ENCODE measurements around the gene LAMC1.

The LAMC1 gene

DNA sequence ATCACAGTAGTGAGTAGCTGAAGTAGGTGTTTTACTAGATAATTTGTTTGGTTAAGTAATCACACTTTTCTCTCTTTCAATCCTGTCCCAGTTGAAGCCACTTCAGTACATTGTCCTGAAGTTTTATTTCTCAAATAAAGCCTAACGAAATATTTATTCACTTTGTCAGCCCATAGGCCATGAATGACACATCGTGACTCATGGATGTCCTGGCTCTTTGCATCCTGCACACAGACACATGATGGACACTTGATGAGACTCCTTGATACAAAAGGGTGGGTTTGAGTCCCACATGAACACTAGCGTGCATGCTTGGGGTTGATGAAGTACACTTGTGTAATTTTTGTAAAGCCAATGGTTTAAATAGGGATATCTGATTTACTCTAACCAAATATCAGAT is 140.1 kb downstream of the LAMC1 start:
- H3K9me3 Mint-ChIP-seq, result no peaks in the 10 kb centered on the region
- H3K27me3 Mint-ChIP-seq, result no peaks in the 10 kb centered on the region
- H3K4me3 Mint-ChIP-seq, result no peak overlapping the region
- H3K4me1 Mint-ChIP-seq (ENCODE audit: low read depth), result no peaks in the 10 kb centered on the region
- intact Hi-C loops (cut with micrococcal nuclease), result no loop called here
- H3K27ac Mint-ChIP-seq, result no peak overlapping the region
- no peaks in the 10 kb centered on the region for H3K36me3 Mint-ChIP-seq (ENCODE audit: low read depth)

DNA sequence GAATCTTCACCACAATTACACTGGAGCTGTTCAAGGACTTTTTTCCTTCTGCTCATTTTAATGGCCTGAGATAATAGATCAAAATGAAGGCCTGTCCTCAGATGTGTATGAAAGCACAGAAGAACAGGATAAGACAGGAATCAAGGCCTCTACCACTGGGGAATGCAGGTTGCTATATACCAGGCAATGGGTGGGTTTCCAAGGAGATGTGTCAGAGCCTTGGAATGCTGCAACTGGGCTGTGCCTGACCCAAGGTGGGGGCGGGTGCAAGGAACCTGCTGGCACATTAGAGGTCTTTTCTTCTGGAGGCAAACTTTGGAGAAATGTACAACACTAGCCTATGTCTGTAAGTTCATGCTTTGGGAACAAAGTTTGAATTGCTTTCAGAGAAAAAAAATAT is 141.1 kb downstream of the LAMC1 start:
- Mint-ChIP-seq H3K4me1 (ENCODE audit: low read depth) (no peaks in the 10 kb centered on the region), H3K27me3 (no peaks in the 10 kb centered on the region), H3K27ac (no peak overlapping the region), H3K9me3 (no peaks in the 10 kb centered on the region), H3K36me3 (ENCODE audit: low read depth) (no peaks in the 10 kb centered on the region), H3K4me3 (no peak overlapping the region)
- intact Hi-C loops (cut with micrococcal nuclease), result no loop called here

DNA sequence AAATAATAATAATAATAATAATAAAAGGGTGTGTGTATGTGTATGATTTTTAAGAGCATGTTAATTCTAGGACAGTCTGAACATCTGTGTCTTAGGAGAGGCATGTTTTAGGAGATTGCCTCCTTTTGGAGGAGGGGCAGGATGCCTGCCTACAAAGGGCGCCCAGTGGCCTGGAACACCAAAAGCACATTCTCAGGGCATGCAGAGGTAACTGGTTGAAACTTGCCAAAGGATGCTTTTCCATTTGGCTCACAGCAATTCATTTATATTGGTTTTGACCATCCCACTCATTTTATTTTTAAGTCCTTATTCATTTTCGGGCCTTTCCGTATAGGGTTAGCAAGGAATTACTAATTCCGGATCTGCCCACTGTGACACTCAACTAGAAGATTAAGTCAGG is 141.7 kb downstream of the LAMC1 start:
- Mint-ChIP-seq H3K27ac (no peak overlapping the region), H3K36me3 (ENCODE audit: low read depth) (no peaks in the 10 kb centered on the region), H3K4me3 (no peak overlapping the region), H3K4me1 (ENCODE audit: low read depth) (no peaks in the 10 kb centered on the region), H3K9me3 (no peaks in the 10 kb centered on the region), H3K27me3 (no peaks in the 10 kb centered on the region)
- intact Hi-C loops (cut with micrococcal nuclease), result no loop called here

DNA sequence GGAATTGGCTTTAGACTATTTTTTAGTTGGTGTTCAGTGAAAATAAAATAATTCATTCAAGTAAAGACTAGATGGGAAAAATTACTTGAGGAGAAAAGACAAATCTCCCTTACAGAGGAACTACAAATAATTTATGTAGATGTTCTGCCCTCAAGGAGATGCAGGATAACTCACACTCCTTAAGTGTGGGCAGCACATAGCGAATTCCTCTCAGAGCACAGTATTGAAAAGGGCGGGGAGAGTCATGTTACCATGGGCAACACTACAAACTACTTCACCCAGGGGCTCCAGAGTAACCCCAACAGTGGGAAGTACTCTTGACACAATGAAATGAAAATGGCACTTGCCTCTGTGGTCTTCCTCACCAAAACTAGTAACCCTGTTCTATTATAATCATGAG is 142.2 kb downstream of the LAMC1 start:
- Mint-ChIP-seq H3K36me3 (ENCODE audit: low read depth) (no peaks in the 10 kb centered on the region), H3K4me3 (no peak overlapping the region), H3K27me3 (no peaks in the 10 kb centered on the region), H3K4me1 (ENCODE audit: low read depth) (no peaks in the 10 kb centered on the region), H3K27ac (no peak overlapping the region), H3K9me3 (no peaks in the 10 kb centered on the region)
- intact Hi-C loops (cut with micrococcal nuclease), result no loop called here

DNA sequence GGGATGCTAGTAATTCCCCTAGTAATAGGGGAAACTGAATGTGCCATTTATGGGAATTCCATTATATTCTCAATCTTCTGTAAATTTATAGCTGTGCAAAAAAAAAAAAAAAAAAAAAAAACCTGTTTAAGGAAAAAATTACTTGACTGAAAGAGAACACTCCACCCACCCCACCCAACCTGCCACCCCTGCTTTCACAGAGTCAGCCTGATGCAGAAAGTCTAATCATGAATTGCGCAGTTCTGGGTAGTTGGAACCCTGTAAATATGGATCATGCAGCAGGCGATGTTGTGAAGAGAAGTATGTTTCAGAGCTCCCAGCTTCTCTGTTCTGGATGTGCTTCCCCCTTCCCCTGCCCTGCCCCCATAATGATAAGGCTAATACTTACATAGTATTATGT is 143.2 kb downstream of the LAMC1 start:
- Mint-ChIP-seq H3K36me3 (ENCODE audit: low read depth) (no peaks in the 10 kb centered on the region), H3K4me3 (no peak overlapping the region), H3K4me1 (ENCODE audit: low read depth) (no peaks in the 10 kb centered on the region), H3K27ac (no peak overlapping the region), H3K9me3 (no peaks in the 10 kb centered on the region), H3K27me3 (no peaks in the 10 kb centered on the region)
- intact Hi-C loops (cut with micrococcal nuclease), result no loop called here

DNA sequence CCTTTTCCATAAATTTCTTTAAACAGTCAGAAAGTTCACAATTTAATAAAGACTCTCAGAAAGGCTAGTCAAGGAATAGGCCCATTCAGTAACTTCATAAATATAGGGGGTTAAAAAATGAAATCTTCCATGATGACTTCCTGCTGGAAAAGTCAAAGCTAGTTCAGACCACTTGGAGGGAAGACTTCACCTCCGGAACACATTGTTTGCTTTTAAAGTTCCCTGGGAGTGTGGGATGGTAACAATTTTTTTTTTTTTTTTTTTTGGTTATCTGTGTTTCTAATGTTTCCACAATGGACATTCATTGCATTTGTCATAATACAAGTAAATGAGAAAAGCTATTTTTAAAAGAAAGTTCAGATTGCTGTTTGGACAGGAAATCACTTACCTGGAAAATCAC is 144.5 kb downstream of the LAMC1 start:
- Mint-ChIP-seq H3K9me3 (no peaks in the 10 kb centered on the region), H3K27me3 (peaks cover 2% of the 10 kb centered on the region), H3K4me3 (no peak overlapping the region), H3K4me1 (ENCODE audit: low read depth) (no peaks in the 10 kb centered on the region), H3K36me3 (ENCODE audit: low read depth) (no peaks in the 10 kb centered on the region), H3K27ac (no peak overlapping the region)
- intact Hi-C loops (cut with micrococcal nuclease), result no loop called here

DNA sequence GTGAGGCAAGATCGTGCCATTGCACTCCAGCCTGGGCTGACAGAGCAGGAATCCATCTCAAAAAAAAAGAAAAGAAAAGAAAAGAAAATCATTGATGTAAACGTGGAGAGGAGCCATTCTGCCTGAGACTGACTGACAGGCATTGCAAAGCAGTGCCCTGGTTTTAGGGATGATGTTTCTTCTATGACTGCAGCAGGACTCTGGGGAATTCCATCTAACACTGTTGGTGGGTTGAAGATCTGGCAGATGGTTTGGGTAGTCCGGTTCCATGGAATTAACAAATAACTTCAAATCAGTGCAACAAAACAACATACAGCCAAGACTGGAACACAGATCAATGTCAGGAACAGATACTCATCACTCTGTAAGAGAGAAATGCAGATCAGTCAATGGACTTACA is 145.1 kb downstream of the LAMC1 start:
- Mint-ChIP-seq H3K4me1 (ENCODE audit: low read depth) (no peaks in the 10 kb centered on the region), H3K36me3 (ENCODE audit: low read depth) (no peaks in the 10 kb centered on the region), H3K9me3 (no peaks in the 10 kb centered on the region), H3K27ac (no peak overlapping the region), H3K4me3 (no peak overlapping the region), H3K27me3 (peaks cover 3% of the 10 kb centered on the region)
- intact Hi-C loops (cut with micrococcal nuclease), result no loop called here

DNA sequence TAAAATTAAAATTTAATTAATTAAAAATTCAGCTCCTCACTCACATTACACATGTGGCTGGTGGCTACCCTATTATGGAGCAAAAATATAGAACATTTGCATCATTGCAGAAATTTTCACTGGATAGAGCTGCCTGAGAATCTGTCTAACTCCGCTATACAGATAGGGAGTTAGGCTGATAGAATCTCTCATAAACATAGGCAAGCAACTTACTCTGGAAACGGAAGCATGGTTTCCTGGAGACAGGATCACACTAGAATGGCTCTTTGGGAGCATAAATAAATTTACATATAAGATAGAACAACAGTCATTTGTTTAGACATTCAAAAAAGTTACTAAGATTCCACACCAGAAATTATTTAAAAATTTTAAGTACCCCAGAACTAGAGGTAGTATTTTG is 150.6 kb downstream of the LAMC1 start:
- no peaks in the 10 kb centered on the region for H3K36me3 Mint-ChIP-seq (ENCODE audit: low read depth)
- H3K9me3 Mint-ChIP-seq, result no peaks in the 10 kb centered on the region
- no peaks in the 10 kb centered on the region for H3K4me1 Mint-ChIP-seq (ENCODE audit: low read depth)
- H3K27ac Mint-ChIP-seq, result no peak overlapping the region
- peaks cover 6% of the 10 kb centered on the region for H3K27me3 Mint-ChIP-seq
- intact Hi-C loops (cut with micrococcal nuclease), result no loop called here
- no peak overlapping the region for H3K4me3 Mint-ChIP-seq

DNA sequence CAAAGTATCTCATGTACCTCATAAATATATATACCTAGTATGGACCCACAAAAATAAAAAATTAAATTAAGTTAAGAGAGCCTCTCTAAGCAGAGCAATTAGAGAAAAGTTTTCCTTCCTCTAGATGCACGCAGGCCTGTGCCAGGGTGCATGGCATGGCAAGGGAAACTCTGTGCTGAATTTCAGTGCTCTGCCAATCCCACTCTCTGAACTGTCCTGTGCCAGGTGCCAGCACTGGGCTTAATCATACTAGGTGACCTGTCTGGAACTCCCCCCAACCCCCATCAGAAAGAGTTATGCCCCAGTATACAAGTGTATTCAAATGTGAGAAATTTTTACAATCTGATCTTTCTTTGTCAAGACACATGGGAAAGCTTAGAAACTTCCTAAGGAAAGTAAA is 152.4 kb downstream of the LAMC1 start:
- H3K4me3 Mint-ChIP-seq, result no peak overlapping the region
- H3K27me3 Mint-ChIP-seq, result peaks cover 8% of the 10 kb centered on the region
- H3K4me1 Mint-ChIP-seq (ENCODE audit: low read depth), result no peaks in the 10 kb centered on the region
- no peaks in the 10 kb centered on the region for H3K36me3 Mint-ChIP-seq (ENCODE audit: low read depth)
- intact Hi-C loops (cut with micrococcal nuclease), result no loop called here
- H3K27ac Mint-ChIP-seq, result no peak overlapping the region
- no peaks in the 10 kb centered on the region for H3K9me3 Mint-ChIP-seq

DNA sequence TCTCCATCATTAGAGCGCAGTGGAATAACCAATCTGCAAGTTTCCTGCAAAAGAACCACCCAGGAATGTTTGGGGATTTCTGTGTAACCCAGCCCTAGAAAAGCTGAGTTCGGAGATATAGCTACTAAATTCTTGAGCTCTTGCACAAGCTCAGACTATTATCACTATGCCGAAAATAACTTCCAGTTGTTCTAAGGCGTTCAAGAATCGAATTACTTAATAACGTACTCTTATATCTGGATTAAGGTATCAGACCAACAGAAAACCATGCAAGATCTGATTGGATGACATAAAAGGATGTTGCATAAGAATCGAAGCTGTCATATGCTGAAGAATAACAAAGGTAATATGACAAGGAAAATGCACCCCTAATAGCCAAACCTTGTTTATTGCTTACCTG is 155.3 kb downstream of the LAMC1 start:
- Mint-ChIP-seq H3K9me3 (no peaks in the 10 kb centered on the region), H3K36me3 (ENCODE audit: low read depth) (no peaks in the 10 kb centered on the region), H3K4me1 (ENCODE audit: low read depth) (no peaks in the 10 kb centered on the region), H3K4me3 (no peak overlapping the region), H3K27ac (no peak overlapping the region), H3K27me3 (peaks cover 3% of the 10 kb centered on the region)
- intact Hi-C loops (cut with micrococcal nuclease), result no loop called here

DNA sequence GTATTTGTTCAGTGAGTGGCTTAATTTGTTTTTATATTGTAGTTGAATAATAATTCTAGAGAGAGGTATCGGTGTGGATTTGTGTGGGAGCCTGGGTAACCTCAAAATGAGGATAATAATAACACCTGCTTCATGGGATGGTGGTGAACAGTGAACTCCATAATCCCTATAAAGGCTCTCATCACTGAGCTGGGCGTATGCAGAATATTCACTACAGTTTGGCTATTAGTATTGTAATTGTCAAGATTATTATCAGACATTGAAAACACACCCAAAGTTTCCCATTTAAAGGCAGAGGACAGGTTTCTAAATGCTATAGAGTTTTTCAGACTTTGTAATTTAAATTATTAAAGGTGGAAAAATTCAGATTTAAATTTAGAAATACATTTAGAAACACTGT is 155.8 kb downstream of the LAMC1 start:
- peaks cover 3% of the 10 kb centered on the region for H3K27me3 Mint-ChIP-seq
- no peaks in the 10 kb centered on the region for H3K36me3 Mint-ChIP-seq (ENCODE audit: low read depth)
- intact Hi-C loops (cut with micrococcal nuclease), result no loop called here
- H3K27ac Mint-ChIP-seq, result no peak overlapping the region
- no peak overlapping the region for H3K4me3 Mint-ChIP-seq
- H3K9me3 Mint-ChIP-seq, result no peaks in the 10 kb centered on the region
- H3K4me1 Mint-ChIP-seq (ENCODE audit: low read depth), result no peaks in the 10 kb centered on the region

DNA sequence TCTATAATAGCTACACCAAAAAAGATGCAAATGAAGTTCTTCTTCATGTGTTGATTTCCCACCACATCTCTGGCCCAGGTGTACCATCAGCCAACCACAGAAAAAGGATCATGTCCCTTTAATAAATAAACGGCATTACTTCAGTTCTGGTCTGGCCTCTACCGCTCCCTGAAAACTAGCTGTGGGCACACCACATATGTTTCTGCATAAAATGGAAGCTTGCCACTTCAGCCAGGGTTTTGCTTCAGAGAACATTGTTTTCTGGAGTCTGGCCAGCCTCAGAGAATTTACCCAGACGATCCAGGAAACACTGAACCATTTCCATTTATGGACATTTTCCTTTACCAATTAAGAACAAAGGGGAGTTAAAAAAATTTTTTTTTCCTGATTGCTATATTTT is 157.0 kb downstream of the LAMC1 start:
- Mint-ChIP-seq H3K27ac (no peak overlapping the region), H3K4me1 (ENCODE audit: low read depth) (no peaks in the 10 kb centered on the region)

DNA sequence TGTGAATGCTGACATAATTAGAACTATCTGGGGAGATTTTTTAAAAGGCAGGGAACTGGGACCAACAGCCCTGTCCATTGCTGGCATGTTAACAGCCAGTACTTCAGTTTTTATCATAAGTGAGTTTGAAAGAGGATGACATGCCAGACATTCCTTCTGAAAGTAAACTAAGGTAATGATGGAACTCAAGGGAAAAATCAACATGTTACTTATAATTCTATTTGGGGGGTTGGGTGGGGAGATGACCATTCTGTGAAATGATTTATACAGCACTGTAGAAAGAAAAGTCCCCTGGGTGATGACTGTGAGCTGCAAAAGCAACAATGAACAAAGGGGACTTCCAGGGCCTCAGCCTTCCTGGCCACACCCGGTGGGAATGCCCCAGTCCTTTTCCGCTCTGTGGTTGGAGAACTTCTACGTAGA is 157.4 kb downstream of the LAMC1 start:
- Mint-ChIP-seq H3K27ac (no peak overlapping the region), H3K9me3 (no peaks in the 10 kb centered on the region), H3K4me3 (no peak overlapping the region), H3K27me3 (peaks cover 6% of the 10 kb centered on the region), H3K4me1 (ENCODE audit: low read depth) (no peaks in the 10 kb centered on the region), H3K36me3 (ENCODE audit: low read depth) (no peaks in the 10 kb centered on the region)
- intact Hi-C loops (cut with micrococcal nuclease), result no loop called here

More for the DNA sequence above, 157.0 kb downstream of the LAMC1 start:
- intact Hi-C loops (cut with micrococcal nuclease), result no loop called here
- no peaks in the 10 kb centered on the region for H3K36me3 Mint-ChIP-seq (ENCODE audit: low read depth)
- H3K27me3 Mint-ChIP-seq, result peaks cover 2% of the 10 kb centered on the region
- H3K9me3 Mint-ChIP-seq, result no peaks in the 10 kb centered on the region
- H3K4me3 Mint-ChIP-seq, result no peak overlapping the region

DNA sequence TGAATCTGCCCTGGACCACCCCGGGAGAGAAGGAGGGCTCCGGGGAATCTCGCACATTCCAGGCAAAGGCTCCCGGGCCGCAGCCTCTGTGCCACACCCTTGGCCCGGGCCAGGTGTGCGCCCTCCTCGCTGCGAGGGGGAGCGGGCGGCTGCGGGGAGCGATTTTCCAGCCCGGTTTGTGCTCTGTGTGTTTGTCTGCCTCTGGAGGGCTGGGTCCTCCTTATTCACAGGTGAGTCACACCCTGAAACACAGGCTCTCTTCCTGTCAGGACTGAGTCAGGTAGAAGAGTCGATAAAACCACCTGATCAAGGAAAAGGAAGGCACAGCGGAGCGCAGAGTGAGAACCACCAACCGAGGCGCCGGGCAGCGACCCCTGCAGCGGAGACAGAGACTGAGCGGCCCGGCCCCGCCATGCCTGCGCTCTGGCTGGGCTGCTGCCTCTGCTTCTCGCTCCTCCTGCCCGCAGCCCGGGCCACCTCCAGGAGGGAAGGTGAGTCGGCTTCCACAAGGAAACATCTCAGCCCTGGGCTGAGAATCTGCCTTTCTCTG is 162.8 kb downstream of the LAMC1 start, which contains the start of gene LAMC2:
LAMC2 (plus strand) TSS at position 324 of the 550 bp plus-strand sequence; CDS start at position 413, 89 bp downstream.
- H3K4me3 Mint-ChIP-seq, result no peak within 1 kb of the TSS
- peaks cover 39% of the 10 kb centered on the region for H3K27me3 Mint-ChIP-seq
- H3K36me3 Mint-ChIP-seq (ENCODE audit: low read depth), result no peaks in the 10 kb centered on the region
- intact Hi-C loops (cut with micrococcal nuclease), result no loop called here
- H3K9me3 Mint-ChIP-seq, result no peaks in the 10 kb centered on the region
- H3K27ac Mint-ChIP-seq, result no peak within 1 kb of the TSS
- no peaks in the 10 kb centered on the region for H3K4me1 Mint-ChIP-seq (ENCODE audit: low read depth)

DNA sequence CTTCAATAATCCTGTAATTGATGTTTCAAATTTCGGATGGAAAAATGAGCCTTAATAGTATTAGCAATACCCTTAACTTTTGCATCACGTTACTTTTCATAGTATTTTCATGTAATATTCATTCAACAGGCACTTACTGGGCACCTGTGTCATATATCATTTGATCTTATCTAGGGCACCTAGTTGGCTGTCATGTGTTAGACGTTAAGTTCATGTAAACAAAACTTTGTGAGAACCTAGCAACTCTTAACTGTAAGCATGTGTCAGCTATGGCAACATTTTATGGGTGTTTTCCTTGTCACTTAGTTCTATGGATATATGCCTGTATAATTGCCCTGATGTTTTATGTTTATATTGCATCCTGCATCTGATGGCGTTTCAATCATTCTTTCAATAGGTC is 163.6 kb downstream of the LAMC1 start:
- no peak overlapping the region for H3K27ac Mint-ChIP-seq
- intact Hi-C loops (cut with micrococcal nuclease), result no loop called here
- H3K9me3 Mint-ChIP-seq, result no peaks in the 10 kb centered on the region
- no peaks in the 10 kb centered on the region for H3K4me1 Mint-ChIP-seq (ENCODE audit: low read depth)
- H3K36me3 Mint-ChIP-seq (ENCODE audit: low read depth), result no peaks in the 10 kb centered on the region
- H3K27me3 Mint-ChIP-seq, result peaks cover 42% of the 10 kb centered on the region
- H3K4me3 Mint-ChIP-seq, result no peak overlapping the region
